GM18861 (cell line): ENCODE data around the gene ZNF575.
"Not testable (repeated sequence)": the region's sequence is repeated elsewhere in the genome, so short reads cannot be mapped to it uniquely, and the experiment has no call there.

ENCODE experiments used
- ATAC-seq: cut with Tn5 transposase; IDR thresholded peaks from one replicate; pipeline ENCODE4 v1.9.1; 2021; ENCODE audit not compliant: unreplicated experiment

ZNF575 gene

GRCh38 chr19:43510713-43511112 is 22.3 kb upstream of the ZNF575 start:
- ATAC-seq, result no peak

GRCh38 chr19:43511324-43511723 is 21.7 kb upstream of the ZNF575 start:
- no peak for ATAC-seq

DNA sequence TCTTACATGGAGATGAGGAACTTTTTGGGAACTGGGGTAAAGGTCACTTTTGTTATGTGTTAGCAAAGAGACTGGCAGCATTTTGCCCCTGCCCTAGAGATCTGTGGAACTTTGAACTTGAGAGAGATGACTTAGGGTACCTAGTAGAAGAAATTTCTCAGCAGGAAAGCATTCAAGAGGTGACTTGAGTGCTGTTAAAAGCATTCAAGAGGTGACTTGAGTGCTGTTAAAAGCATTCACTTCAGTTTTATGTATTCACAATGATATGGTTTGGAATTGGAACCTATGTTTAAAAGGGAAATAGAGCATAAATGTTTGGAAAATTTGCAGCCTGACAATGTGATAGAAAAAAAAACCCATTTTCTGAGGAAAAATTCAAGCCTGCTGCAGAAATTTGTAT is 20.6 kb upstream of the ZNF575 start:
- not testable (repeated sequence) for ATAC-seq

DNA sequence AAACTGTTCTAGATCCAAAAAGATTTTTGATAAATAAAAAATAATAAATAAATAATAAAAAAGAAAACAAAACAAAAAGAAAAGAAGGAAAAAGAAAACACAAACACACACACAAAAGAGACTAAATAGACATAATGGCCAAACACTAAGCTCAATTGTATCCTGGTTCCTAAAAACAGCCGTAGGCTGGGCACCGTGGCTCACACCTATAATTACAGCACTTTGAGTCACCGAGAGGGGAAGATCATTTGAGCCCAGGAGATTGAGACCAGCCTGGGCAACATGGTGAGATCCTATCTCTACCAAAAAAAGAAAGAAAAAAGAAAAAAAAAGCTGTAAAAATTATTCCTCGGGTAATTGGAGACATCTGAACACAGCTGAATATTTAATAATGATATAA is 14.9 kb upstream of the ZNF575 start:
- ATAC-seq, result no peak

GRCh38 chr19:43519436-43520088 is 13.4 kb upstream of the ZNF575 start:
- no peak for ATAC-seq

- ATAC-seq, result no peak
Measured at GRCh38 chr19:43522929-43523328, 10.1 kb upstream of the ZNF575 start.

DNA sequence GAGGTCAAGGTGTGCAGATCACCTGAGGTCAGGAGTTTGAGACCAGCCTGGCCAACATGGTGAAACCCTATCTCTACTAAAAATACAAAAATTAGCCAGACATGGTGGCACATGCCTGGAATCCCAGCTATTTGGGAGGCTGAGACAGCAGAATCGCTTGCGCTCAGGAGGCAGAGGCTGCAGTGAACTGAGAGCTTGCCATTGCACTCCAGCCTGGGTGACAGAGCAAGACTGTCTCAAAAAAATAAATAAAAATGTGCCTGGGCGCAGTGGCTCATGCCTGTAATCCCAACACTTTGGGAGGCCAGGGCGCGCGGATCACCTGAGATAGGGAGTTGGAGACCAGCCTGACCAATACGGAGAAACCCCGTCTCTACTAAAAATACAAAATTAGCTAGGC is 9.3 kb upstream of the ZNF575 start:
- ATAC-seq, result not testable (repeated sequence)

DNA sequence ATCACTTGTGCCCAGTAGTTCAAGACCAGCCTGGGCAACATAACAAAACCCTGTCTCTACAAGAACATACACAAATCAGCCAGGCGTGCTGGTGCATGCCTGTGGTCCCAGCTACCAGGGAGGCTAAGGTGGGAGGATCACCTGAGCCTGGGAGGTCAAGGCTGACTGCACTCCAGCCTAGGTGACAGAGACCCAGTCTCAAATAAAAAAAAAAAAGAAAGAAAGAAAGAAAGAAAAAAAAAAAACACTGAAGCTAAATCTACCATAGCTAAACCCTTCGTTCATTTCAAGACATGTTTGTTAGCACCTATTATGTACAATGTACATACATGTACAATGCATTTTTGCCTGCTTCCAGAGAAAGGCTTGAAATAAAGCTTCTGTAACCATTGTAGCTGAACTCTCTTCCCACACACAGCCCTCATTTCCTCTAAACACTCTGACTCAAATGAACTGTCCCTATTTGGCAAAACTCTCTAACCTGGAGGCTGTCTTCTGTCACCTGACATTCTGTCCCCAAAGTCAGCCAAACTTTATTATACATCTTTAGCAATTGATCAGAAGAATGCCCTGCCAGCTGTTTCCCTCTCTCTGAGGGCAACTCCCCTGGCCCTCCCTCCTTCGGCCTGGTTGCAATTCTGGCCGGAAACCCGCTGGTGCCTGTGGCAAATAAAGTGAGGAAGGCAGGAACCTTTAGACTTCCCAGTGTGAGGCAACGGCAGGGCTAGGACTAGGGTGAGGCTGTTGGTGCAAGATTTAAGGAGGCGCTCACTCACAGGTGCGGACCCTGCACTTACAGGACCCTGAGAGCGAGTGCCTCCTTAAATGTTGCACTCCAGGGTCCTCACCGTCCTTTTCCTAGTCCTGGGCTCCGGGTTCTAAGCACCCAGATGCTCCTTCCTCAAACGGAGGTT is 7.8 kb upstream of the ZNF575 start:
- peak; percentile 43 for ATAC-seq

GRCh38 chr19:43525836-43526771 is 6.9 kb upstream of the ZNF575 start:
- ATAC-seq, result no peak

GRCh38 chr19:43526884-43527859 is 5.8 kb upstream of the ZNF575 start, which contains the start of gene ETHE1:
Gene ETHE1, minus strand, starts transcription at chr19:43527201. Its CDS starts 24 bp downstream, at chr19:43527177.
- peak; percentile 55 for ATAC-seq

DNA sequence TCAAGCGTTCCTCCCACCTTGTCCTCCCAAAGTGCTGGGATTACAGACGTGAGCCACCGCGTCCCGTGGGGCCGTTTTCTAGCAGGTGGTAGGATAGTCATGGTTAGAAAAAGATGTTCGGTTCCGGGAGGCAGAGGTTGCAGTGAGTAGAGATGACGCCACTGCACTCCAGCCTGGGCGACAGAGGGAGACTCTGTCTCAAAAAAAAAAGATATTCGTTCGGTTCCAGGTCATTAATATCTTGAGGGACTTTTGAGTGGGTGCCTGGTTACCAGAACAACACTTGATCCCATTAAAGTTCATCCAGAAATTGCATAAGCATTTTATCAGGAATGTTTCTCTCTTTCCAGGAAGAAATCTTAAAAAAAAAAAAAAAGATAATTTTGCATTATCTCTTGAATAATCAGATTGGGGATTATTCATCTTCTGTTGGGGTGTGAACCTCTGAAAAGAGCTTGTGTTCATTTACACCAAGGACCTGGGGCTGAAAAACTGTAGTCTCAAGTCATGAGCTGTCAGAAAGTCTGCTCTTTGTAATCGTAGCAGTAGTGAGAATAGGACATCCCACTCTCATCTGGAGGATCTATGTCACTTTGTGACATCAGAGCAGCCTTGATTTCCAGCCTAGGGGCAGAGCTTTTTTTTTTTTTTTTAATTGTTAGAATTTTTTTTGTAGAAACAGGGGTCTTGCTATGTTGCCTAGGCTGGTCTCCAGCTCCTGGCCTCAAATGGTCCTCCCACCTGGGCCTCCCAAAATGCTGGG is 4.9 kb upstream of the ZNF575 start:
- ATAC-seq, result no peak

DNA sequence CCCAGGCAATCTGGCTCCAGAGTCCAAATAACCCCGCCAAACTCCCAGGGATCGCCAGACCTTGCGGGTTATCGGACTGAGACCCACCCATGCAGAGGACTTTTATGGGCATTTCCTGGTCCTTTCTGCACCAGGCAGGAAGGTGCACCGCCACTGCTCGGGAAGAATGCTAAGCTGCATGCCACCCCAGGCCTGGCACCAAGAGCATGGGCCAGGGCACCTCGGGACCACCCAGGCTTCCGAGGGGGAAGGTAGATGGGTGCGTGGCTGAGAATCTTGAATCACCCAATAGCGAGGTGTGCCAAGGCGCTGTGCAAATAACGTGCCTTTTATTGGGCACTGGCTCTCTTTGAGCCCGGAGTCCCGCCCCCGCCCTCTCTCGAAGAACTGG is 422 bp upstream of the ZNF575 start:
- ATAC-seq, result peak; percentile 14

- ATAC-seq, result peak; percentile 44
Measured at GRCh38 chr19:43533546-43534304, 737 bp downstream of the ZNF575 start.

DNA sequence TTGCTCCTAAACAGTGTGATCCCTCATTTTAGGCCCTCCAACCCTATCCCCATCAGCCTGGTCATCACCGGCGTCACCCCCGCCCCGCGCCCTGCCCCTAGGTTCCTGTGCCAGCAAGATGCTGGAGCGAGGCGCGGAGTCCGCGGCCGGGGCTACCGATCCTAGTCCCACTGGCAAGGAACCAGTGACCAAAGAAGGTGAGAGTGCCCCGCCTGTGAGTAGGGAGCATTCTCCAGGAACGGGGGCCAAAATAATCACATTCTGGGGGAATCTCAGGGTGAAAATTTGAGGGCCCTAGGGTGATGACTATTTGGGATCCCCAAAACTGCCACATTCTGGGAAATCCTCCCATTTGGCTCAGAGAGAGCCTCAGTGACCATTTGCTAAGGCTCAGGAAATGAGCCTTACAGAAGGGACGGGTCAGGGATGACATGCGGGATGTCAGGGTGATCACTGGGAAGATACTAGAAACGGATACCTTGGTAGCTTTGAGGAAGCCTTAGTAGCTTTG is 1.4 kb downstream of the ZNF575 start:
- ATAC-seq, result no peak

DNA sequence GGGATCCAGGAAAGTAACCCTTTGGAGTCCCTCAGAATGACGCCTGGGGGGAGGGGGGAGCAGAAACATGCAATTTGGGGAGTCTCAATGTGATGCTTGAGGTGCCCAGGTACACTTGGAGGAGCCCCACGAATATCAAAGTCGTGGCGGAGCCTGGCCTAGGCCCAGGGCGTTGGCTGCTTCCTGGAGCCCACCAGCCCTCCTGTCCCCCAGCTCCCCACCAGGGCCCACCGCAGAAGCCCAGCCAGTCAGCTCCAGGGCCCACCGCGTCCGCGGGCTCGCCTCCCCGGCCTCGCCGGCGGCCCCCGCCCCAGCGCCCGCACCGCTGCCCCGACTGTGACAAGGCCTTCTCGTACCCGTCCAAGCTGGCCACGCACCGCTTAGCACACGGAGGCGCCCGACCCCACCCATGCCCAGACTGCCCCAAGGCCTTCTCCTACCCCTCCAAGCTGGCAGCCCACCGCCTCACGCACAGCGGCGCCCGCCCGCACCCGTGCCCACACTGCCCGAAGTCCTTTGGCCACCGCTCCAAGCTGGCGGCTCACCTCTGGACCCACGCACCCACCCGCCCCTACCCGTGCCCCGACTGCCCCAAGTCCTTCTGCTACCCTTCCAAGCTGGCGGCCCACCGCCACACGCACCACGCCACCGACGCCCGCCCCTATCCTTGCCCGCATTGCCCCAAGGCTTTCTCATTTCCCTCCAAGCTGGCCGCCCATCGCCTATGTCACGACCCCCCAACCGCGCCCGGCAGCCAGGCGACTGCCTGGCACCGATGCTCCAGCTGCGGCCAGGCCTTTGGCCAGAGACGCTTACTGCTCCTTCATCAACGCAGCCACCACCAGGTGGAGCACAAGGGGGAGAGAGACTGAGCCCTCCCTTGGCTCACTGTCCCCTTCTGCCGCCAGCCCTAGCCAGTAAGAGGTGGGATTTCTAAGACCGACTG is 2.1 kb downstream of the ZNF575 start:
- no peak for ATAC-seq

DNA sequence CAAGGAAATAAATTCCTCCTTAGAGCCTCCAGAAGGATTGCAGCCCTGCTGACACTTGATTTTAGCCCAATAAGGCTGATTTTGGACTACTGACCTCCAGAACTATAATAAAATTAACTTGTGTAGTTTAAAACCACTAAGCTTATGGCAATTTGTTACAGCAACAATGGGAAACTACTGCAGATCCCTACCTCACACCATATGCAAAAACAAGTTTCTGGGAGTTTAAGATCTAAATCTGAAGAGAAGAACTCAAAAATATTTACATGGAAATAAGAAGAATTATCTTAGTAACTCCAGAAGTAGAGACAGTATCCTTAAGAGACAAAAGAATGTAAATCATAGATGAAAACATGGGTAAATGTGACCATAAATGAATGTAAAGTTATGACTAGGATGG is 5.9 kb downstream of the ZNF575 start:
- no peak for ATAC-seq

GRCh38 chr19:43540381-43540780 is 7.4 kb downstream of the ZNF575 start:
- ATAC-seq, result no peak
